GM12892 (cell line): ENCODE results near the gene UNC13A.

Experiments
- POLR2A ChIP-seq: IDR thresholded peaks from 2 replicates; pipeline ENCODE4 v1.6.1; 2011; ENCODE audit warnings: low read depth, low read length, control low read depth
- POLR2AphosphoS5 ChIP-seq: IDR thresholded peaks from 2 replicates; pipeline ENCODE4 v1.6.1; 2011; ENCODE audit warnings: low read depth, low read length, control low read depth

DNA sequence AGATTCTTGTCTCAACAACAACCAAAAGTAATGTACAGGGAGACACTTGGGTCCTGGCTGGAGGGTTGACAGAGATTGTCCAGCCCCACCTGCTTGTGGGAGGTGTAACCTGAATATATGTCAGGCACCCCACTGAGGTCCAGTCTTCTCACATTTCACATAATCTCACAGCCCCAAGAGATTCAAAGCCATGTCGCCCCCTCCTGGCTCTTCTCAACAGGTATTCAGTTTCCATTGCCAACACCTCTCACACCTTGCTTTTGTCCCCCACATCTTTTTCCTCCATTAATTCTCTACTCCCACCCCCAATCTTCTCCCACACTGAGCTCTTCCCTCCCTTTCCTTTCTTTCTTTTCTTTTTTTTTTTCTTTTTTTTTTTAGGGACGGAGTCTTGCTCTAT is 11.2 kb downstream of the UNC13A start:
- TF ChIP-seq POLR2A (no peak), POLR2AphosphoS5 (no peak)
